Measurements from ENCODE around the gene TMEM198. TPM values are rescaled to one million over a fixed set of nuclear protein-coding genes. Genes with fewer than 3 reads are reported as not detected.

TMEM198 gene
- total and polyA plus RNA-seq, 9 of the 15 experiments (the other 6 are each of a cell fraction or from before 2014, with no cell fraction given) = 0.03 to 3.8 (median 1.0) TPM

DNA sequence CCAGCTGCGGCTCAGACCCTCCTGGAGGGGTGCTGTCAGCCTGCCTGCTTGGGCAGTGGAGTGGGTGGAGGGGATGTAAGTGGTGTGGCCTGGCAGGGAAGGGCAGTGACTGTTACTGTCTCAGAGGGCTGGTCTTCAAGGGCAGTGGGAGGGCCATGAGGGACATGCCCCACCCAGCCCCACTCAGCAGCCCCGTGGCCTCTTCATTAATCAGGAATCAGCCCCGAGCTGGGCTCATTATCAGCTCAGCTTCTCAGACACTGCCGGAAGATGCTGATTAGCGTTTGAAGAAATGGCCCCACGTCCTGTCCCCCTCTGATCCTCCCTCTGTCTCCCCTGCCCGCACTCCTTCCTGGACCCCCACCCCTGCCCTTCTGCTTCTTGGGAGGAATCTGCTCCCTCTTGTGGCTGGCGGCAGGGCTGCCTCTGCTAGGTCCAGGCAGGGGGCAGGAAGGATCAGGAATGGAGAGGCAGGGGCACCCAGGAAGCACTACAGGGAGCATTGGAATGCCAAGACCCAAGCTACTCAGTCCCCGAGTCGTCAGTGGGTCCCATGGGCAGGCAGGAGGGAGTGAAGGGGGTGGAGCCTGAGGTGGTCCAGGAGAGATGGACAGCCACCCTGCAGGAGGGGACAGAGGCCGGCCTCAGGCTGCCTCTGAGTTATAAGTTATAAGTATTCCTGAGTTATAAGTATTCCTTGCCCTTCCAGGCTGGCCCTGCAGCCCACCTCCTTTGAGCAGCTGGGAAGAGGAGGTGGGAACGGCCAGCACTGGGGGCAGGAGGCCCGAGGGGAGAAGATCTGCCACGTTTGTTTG is 22.6 kb upstream of the TMEM198 start (continued):
- TF ChIP-seq ZNF175 (CRISPR knock-in tag; IDR thresholded peaks at IDR 0.05; ENCODE audit: low read depth) (no peak), HSF4 (CRISPR knock-in tag; IDR thresholded peaks at IDR 0.05; ENCODE audit: borderline replicate concordance) (no peak), ZNF311 (CRISPR knock-in tag; IDR thresholded peaks at IDR 0.05) (no peak), CBX1 (IDR thresholded peaks at IDR 0.05; ENCODE audit: low read depth) (0 out of 2 replicates have a peak, but pooled peaks have one; percentile 23), TAF1 (IDR thresholded peaks at IDR 0.05; ENCODE audit: control insufficient read depth, extremely low read depth, insufficient read depth, low read length, severe bottlenecking) (no peak), ZNF695 (CRISPR knock-in tag; IDR thresholded peaks at IDR 0.05) (no peak), HIVEP1 (CRISPR knock-in tag; IDR thresholded peaks at IDR 0.05) (no peak), RFX5 (IDR thresholded peaks at IDR 0.05; ENCODE audit: low read depth, low read length) (no peak), PHF8 (IDR thresholded peaks at IDR 0.05; ENCODE audit: borderline replicate concordance, low read length) (no peak), TEAD2 (tag; IDR thresholded peaks at IDR 0.05) (no peak), NCOA1 (IDR thresholded peaks at IDR 0.05; ENCODE audit: low read depth) (0 out of 2 replicates have a peak, but pooled peaks have one; percentile 30), SIN3A (IDR thresholded peaks at IDR 0.05; ENCODE audit: borderline replicate concordance in 2 of 2, control insufficient read depth in 1 of 2, low read depth in 2 of 2, low read length in 2 of 2) (no peak), E2F8 (IDR thresholded peaks at IDR 0.05; ENCODE audit: low read depth, partially characterized antibody) (peak; percentile 36), ETV5 (CRISPR knock-in tag; IDR thresholded peaks at IDR 0.05; ENCODE audit: low read depth) (peak; percentile 82; the same call in 1 of the 2 replicates), SNIP1 (IDR thresholded peaks at IDR 0.05; ENCODE audit: low read depth) (no peak), HDAC3 (IDR thresholded peaks at IDR 0.05; ENCODE audit: borderline replicate concordance, partially characterized antibody) (peak; percentile 44), ZNF316 (IDR thresholded peaks at IDR 0.05) (no peak), POLR2AphosphoS2 (IDR thresholded peaks at IDR 0.05; ENCODE audit: low read length) (no peak), E2F4 (CRISPR knock-in tag; IDR thresholded peaks at IDR 0.05; ENCODE audit: low read depth) (no peak), GATAD2A (IDR thresholded peaks at IDR 0.05) (no peak), ZNF41 (CRISPR knock-in tag; conservative IDR thresholded peaks at IDR 0.05) (no peak)

Data from K562 (cell line).